ENCODE data around the gene CACNA1C. TPM values are rescaled to one million over a fixed set of nuclear protein-coding genes. Genes with fewer than 3 reads are reported as not detected.

The CACNA1C gene
- total RNA-seq, 1 experiment from 2014 or later = 3.7 TPM

GRCh38 chr12:2523844-2524243, 471.1 kb downstream of the CACNA1C start:
- CTCF ChIA-PET = no interaction called here
- TF ChIP-seq EZH2 (IDR thresholded peaks at IDR 0.05; ENCODE audit: borderline replicate concordance, low read depth, low read length, poor library complexity, severe bottlenecking) (no peak), CTCF (conservative IDR thresholded peaks at IDR 0.05; ENCODE audit: low read depth, low read length) (no peak)
- Histone ChIP-seq H3K36me3 (ENCODE audit: insufficient read depth, low read length, poor library complexity, severe bottlenecking) (no peaks in the 10 kb centered on the region), H3K27ac (ENCODE audit: low read depth, low read length, poor library complexity, severe bottlenecking) (no peak overlapping the region), H3K4me1 (ENCODE audit: insufficient read depth, low read length, poor library complexity, severe bottlenecking) (no peaks in the 10 kb centered on the region), H3K9me3 (ENCODE audit: low read depth, low read length, poor library complexity, severe bottlenecking) (no peaks in the 10 kb centered on the region), H3K4me3 (ENCODE audit: low read depth, low read length, poor library complexity, severe bottlenecking) (no peak overlapping the region), H3K27me3 (replicated peaks; ENCODE audit: insufficient read depth, low read depth, low read length, poor library complexity) (peaks cover 8% of the 10 kb centered on the region)
- POLR2A ChIA-PET (ENCODE audit: low non-redundant PET) = no interaction called here
- BruUV-seq (replicated peaks) = no TSS peak
- DNase-seq (ENCODE audit: low spot score) = no peak
- intact Hi-C loops (cut with micrococcal nuclease; ENCODE audit: unreplicated experiment) = no loop called here

DNA sequence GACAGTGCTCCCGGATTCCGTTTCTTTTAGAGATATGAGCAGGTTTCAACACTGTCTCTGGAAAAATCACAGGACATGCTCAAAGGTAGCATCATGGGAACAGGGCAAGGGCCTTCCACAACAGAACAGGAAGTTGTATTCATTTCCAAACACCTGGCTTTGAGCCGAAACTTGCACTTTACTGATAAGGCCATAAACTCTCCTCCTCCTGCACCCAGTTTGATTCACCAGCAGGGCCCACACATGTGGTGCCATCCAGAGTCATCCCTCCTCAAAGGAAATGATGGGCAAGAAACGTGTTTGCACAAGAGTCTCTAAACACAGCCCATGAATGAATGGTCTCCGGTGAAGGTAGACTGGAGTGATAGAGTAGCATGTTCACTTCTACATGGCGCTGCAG, 473.6 kb downstream of the CACNA1C start:
- intact Hi-C loops (cut with micrococcal nuclease; ENCODE audit: unreplicated experiment) = no loop called here
- H3K4me1 ChIP-seq (ENCODE audit: insufficient read depth, low read length, poor library complexity, severe bottlenecking) = no peaks in the 10 kb centered on the region
- no peaks in the 10 kb centered on the region for H3K9me3 ChIP-seq (ENCODE audit: low read depth, low read length, poor library complexity, severe bottlenecking)
- H3K4me3 ChIP-seq (ENCODE audit: low read depth, low read length, poor library complexity, severe bottlenecking) = no peak overlapping the region
- no TSS peak for BruUV-seq (replicated peaks)
- H3K27me3 ChIP-seq (replicated peaks; ENCODE audit: insufficient read depth, low read depth, low read length, poor library complexity) = peaks cover 4% of the 10 kb centered on the region
- ChIA-PET CTCF (no interaction called here), POLR2A (ENCODE audit: low non-redundant PET) (no interaction called here)
- no peak for DNase-seq (ENCODE audit: low spot score)
- no peaks in the 10 kb centered on the region for H3K36me3 ChIP-seq (ENCODE audit: insufficient read depth, low read length, poor library complexity, severe bottlenecking)
- TF ChIP-seq CTCF (conservative IDR thresholded peaks at IDR 0.05; ENCODE audit: low read depth, low read length) (no peak), EZH2 (IDR thresholded peaks at IDR 0.05; ENCODE audit: borderline replicate concordance, low read depth, low read length, poor library complexity, severe bottlenecking) (no peak)
- H3K27ac ChIP-seq (ENCODE audit: low read depth, low read length, poor library complexity, severe bottlenecking) = no peak overlapping the region

DNA sequence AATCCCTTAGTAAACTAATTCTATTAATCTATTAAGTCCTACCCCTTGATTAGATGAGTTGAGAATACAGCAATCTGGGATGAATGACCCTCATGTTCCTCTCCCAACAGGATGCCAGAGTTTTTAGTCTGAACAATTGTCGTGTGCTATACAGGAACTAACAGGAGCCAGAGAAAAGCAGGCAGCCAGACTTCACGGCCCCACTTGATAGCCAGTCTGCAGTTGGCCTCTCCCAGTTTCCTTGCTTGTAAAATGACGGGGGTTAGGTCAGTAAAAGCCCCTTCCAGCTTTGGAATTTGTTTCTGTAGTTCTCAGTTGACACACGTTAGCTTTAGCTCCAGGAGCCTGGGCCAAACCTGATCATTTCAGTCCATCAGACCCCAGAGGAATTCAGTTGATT, 475.2 kb downstream of the CACNA1C start:
- intact Hi-C loops (cut with micrococcal nuclease; ENCODE audit: unreplicated experiment) = no loop called here
- H3K27me3 ChIP-seq (replicated peaks; ENCODE audit: insufficient read depth, low read depth, low read length, poor library complexity) = peaks cover 3% of the 10 kb centered on the region
- H3K4me3 ChIP-seq (ENCODE audit: low read depth, low read length, poor library complexity, severe bottlenecking) = no peak overlapping the region
- no peaks in the 10 kb centered on the region for H3K9me3 ChIP-seq (ENCODE audit: low read depth, low read length, poor library complexity, severe bottlenecking)
- no peaks in the 10 kb centered on the region for H3K4me1 ChIP-seq (ENCODE audit: insufficient read depth, low read length, poor library complexity, severe bottlenecking)
- BruUV-seq (replicated peaks) = no TSS peak
- POLR2A ChIA-PET (ENCODE audit: low non-redundant PET) = no interaction called here
- H3K36me3 ChIP-seq (ENCODE audit: insufficient read depth, low read length, poor library complexity, severe bottlenecking) = no peaks in the 10 kb centered on the region
- CTCF ChIA-PET = interaction anchor here (0.6 kb wide), 1 partner anchor 604 kb away, joined by 3 read pairs; no protein-coding TSS in a partner anchor
- TF ChIP-seq EZH2 (IDR thresholded peaks at IDR 0.05; ENCODE audit: borderline replicate concordance, low read depth, low read length, poor library complexity, severe bottlenecking) = no peak
- TF ChIP-seq CTCF (conservative IDR thresholded peaks at IDR 0.05; ENCODE audit: low read depth, low read length) = no peak
- no peak overlapping the region for H3K27ac ChIP-seq (ENCODE audit: low read depth, low read length, poor library complexity, severe bottlenecking)
- no peak for DNase-seq (ENCODE audit: low spot score)

Measured in A673 (cell line).